Right lung (tissue), 10 donors: ENCODE data around the gene NCBP3. TPM values are rescaled to one million over a fixed set of nuclear protein-coding genes. Genes with fewer than 3 reads are reported as not detected.
A peak's percentile ranks its signal among the peaks of the same experiment; 100 is the strongest.

Experiments
- DNase-seq, 2 donors: peaks; one replicate each; pipeline ENCODE4 v3.0.0-alpha.2; 2013
- long read RNA-seq, 8 donors: transcript quantifications; one replicate each; lab custom pipeline, GENCODE V29; 2026
- polyA plus RNA-seq, 5 donors: library from polyadenylated mRNA; unstranded; fragments of 120-200 nt; gene quantifications; one replicate each; pipeline versions ENCODE4 v1.2.1 to v1.2.3, GENCODE V29; 2013; ENCODE audit warnings: inconsistent platforms in 1 of 5, low replicate concordance in 1 of 5; ENCODE audit not compliant: insufficient read length in 5 of 5, insufficient read depth in 1 of 5

Gene NCBP3
- polyA plus RNA-seq, result 100 to 1,000 TPM in 2 of 5 donors, 10 to 100 TPM in 3; 83.5 to 115 (median 98.5) TPM
- long read RNA-seq, donor 1, full-length matches to known transcripts, result 4 of 4 reads
- long read RNA-seq, donor 1, partial matches to known transcripts, result 0 of 4 reads
- long read RNA-seq, donor 1, other reads (novel, unspliced or antisense), result 0 of 4 reads
- long read RNA-seq, donor 2, full-length matches to known transcripts, result 6 of 6 reads
- long read RNA-seq, donor 2, partial matches to known transcripts, result 0 of 6 reads
- long read RNA-seq, donor 2, other reads (novel, unspliced or antisense), result 0 of 6 reads
- long read RNA-seq, donor 3, full-length matches to known transcripts, result 3 of 8 reads
- long read RNA-seq, donor 3, partial matches to known transcripts, result 5 of 8 reads
- long read RNA-seq, donor 3, other reads (novel, unspliced or antisense), result 0 of 8 reads
- long read RNA-seq, donor 4, full-length matches to known transcripts, result 3 of 3 reads
- long read RNA-seq, donor 4, partial matches to known transcripts, result 0 of 3 reads
- long read RNA-seq, donor 4, other reads (novel, unspliced or antisense), result 0 of 3 reads
- long read RNA-seq, donor 5, full-length matches to known transcripts, result 4 of 18 reads
- long read RNA-seq, donor 5, partial matches to known transcripts, result 14 of 18 reads
- long read RNA-seq, donor 5, other reads (novel, unspliced or antisense), result 0 of 18 reads
- long read RNA-seq, donor 6, full-length matches to known transcripts, result 5 of 5 reads
- long read RNA-seq, donor 6, partial matches to known transcripts, result 0 of 5 reads
- long read RNA-seq, donor 6, other reads (novel, unspliced or antisense), result 0 of 5 reads
- long read RNA-seq, donor 7, full-length matches to known transcripts, result 8 of 14 reads
- long read RNA-seq, donor 7, partial matches to known transcripts, result 6 of 14 reads
- long read RNA-seq, donor 7, other reads (novel, unspliced or antisense), result 0 of 14 reads
- long read RNA-seq, donor 8, full-length matches to known transcripts, result 2 of 2 reads
- long read RNA-seq, donor 8, partial matches to known transcripts, result 0 of 2 reads
- long read RNA-seq, donor 8, other reads (novel, unspliced or antisense), result 0 of 2 reads

DNA sequence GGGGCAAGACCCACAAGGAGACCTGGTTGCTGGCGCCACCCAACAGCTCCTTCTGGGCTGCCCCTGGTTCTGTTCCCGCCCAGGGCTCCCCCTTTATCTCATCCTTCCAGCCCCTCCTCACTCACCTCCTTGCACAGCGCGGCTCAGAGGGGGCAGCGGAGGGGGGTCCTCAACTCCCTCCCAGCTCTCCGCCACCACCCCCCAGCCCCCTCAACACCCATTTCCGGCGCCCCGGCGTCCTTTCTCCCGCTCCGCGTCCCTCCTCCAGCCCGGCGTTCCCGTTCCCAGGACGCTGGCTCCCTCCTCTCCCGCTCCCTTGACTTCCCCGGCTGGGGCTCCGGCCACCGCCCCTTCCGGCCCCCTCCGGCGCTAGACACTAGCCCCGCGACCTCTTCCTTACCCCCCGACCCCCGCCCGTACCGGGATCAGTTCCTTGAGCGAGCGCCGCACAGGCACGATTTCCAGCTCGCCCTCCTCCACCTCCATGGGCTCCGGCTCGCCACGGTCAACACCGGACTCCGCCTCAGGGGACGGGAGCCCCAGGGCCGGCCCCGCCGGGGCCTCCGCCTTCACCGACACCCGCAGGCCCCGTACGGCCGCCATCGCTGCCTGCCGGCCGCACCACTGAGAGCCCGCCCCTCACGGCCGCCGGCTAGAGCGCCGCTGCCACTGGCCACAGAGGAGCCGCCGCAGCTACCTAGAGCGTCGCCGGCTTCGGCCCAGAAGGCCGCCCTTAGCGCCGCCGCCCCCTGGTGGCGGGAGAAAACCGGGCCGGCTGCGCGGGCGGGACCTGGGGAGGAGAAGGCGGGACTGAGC, at the start of gene NCBP3:
TSS of gene NCBP3 (minus strand) at position 626 of the 816 bp plus-strand sequence. CDS start at position 603, 23 bp downstream.
- DNase-seq, result peak; percentile 93 to 94

DNA sequence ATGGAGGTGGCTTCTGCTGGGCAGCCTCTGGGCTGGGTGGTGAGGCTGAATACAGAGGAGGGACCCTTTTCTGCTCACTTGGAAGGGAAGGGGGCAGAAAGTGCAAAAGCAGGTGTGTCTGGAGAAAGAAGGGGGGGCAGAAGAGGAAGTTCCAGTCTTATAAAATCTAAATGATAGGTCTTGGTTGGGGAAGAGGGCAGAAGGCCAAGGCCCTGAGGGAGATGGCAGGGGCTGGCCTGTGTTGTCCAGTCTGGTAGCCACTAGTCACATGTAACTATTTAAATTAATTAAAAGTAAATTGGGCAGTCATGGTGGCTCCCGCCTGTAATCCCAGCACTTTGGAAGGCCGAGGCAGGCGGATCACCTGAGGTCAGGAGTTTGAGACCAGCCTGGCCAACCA, 49.3 kb upstream of the NCBP3 start:
- DNase-seq, result no peak

- DNase-seq, result no peak
Measured at GRCh38 chr17:3894911-3895343, 48.9 kb upstream of the NCBP3 start.

- DNase-seq, result no peak
Measured at GRCh38 chr17:3894188-3894587, 48.1 kb upstream of the NCBP3 start.

- no peak for DNase-seq
Measured at GRCh38 chr17:3893720-3894116, 47.7 kb upstream of the NCBP3 start.

GRCh38 chr17:3893003-3893719, 47.1 kb upstream of the NCBP3 start, which contains the start of gene CAMKK1:
Gene CAMKK1, minus strand, starts transcription at chr17:3893053. Its CDS starts 7,366 bp downstream, at chr17:3885687.
- DNase-seq, result peak; percentile 79 to 82

- no peak for DNase-seq
Measured at GRCh38 chr17:3892095-3892998, 46.3 kb upstream of the NCBP3 start.

DNA sequence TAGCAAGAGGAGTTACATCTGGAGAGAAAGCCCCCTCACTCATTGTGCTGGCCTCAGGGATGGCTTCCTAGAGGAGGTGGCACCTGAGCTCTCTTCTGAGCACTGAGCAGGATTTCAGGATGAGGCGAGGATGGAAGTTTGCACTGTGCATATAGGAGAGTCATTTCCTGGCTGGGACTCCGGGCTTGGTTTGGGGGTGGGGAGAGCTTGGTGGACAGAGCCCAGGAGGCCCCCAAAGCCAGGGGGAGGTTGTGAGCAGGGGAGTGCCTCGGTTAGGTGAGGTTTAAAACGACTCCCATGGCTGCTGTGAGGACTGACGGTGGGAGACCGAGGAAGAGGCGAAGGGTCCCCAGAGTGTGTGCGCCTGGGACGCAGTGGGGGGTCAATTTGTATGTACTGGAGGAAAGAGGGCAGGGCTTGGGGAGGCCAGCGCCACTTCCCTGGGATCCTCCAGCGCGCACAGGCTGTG, 45.6 kb upstream of the NCBP3 start:
- no peak for DNase-seq

- DNase-seq, result no peak
Measured at GRCh38 chr17:3890878-3891219, 44.8 kb upstream of the NCBP3 start.

GRCh38 chr17:3890082-3890877, 44.2 kb upstream of the NCBP3 start:
- DNase-seq, result no peak

GRCh38 chr17:3889325-3890012, 43.4 kb upstream of the NCBP3 start:
- no peak for DNase-seq

- DNase-seq, result no peak
Measured at GRCh38 chr17:3888343-3889171, 42.5 kb upstream of the NCBP3 start.

DNA sequence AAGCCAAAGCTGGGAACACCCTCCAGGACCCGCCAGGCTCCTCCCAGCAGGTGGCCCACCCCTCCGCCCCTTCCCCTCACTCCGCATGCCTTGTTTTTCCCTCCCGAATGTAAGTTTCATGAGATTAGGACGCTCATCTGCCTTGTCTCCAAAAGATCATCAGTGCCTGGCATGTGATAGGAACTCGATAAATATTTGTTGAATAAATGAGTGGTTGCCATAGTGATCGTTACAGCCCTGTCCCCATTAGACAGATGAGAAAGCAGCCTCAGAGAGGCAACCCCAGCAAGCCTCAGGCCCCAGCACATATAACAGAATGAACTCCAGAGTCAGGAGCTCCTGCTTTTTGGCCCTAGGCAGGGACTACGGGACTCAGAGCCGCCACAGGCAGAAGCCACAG, 41.8 kb upstream of the NCBP3 start:
- no peak for DNase-seq

DNA sequence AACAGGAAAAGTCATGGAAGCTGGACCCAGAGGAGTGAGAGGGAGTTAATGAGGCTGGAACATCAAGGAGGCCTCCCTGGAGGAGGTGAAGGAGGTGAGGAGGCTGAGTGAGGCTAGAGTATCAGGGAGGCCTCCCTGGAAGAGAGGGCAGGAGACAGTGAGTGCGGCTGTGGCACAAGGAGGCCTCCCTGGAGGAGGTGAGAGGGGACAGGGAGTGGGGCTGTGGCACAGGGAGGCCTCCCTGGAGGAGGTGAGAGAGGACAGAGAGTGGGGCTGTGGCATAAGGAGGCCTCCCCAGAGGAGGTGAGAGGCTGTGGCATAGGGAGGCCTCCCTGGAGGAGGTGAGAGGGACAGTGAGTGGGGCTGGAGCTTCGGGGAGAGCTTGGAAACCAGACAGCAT, 41.3 kb upstream of the NCBP3 start:
- DNase-seq, result no peak

DNA sequence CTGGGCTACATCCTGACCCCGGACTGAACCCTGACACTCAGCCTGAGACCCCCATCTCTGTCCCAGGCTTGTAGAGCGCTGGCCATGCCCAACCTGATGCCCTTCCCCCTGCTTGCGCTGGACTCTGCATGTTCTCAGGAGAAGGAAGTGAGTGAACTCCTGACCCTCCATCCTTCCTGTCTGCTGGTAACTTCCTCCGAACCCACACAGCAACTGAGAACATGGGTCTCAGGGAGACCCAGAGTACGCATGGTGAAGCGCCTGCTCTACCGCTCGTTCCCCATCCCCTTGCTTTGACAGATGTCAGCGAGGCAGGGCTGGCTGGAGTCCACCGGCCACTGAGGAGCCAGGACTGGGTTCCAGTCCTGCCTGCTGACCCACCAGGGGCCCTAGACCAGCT, 40.7 kb upstream of the NCBP3 start:
- DNase-seq, result no peak

DNA sequence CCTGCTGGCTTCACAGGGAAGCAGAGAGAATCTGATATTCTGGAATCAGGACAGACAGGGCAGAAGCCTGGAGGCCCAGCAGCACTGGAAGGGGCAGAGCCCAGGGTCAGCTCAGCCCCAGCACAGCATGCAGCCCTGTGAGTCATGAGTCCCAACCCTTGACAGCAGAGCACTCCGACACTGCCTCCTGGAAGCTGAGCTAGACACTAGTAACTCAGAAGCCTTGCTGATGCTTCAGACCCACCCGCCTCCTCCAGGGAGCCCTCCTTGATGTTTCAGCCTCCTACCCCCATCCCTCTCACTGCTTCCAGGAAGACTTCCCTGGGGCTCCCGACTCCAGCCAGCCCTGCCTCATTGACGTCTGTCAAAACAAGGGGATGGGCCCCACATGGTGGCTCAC, 39.9 kb upstream of the NCBP3 start:
- DNase-seq, result no peak

GRCh38 chr17:3885271-3885670, 39.2 kb upstream of the NCBP3 start:
- DNase-seq, result no peak
